GM19324 (cell line): ENCODE results near the gene HOMER1.
"Not testable (repeated sequence)": the region's sequence is repeated elsewhere in the genome, so short reads cannot be mapped to it uniquely, and the experiment has no call there.

ENCODE experiments used
- ATAC-seq: cut with Tn5 transposase; IDR thresholded peaks from one replicate; pipeline ENCODE4 v1.9.1; 2021; ENCODE audit warnings: mild to moderate bottlenecking, moderate library complexity; ENCODE audit not compliant: unreplicated experiment, low FRiP score

Gene HOMER1

GRCh38 chr5:79518718-79519117, 4.8 kb upstream of the HOMER1 start:
- ATAC-seq, result no peak

GRCh38 chr5:79517601-79518000, 3.7 kb upstream of the HOMER1 start:
- ATAC-seq, result no peak

GRCh38 chr5:79516986-79517385, 3.1 kb upstream of the HOMER1 start:
- no peak for ATAC-seq

GRCh38 chr5:79516331-79516730, 2.4 kb upstream of the HOMER1 start:
- ATAC-seq, result not testable (repeated sequence)

GRCh38 chr5:79514391-79515105, 614 bp upstream of the HOMER1 start:
- peak; percentile 89 for ATAC-seq

- no peak for ATAC-seq
These were observed 628 bp downstream of the HOMER1 start for GRCh38 chr5:79513308-79513703.

- ATAC-seq, result no peak
These were observed 1.2 kb downstream of the HOMER1 start for GRCh38 chr5:79512471-79513307.

GRCh38 chr5:79512049-79512448, 1.9 kb downstream of the HOMER1 start:
- ATAC-seq, result no peak

GRCh38 chr5:79510638-79511037, 3.3 kb downstream of the HOMER1 start:
- ATAC-seq, result no peak

- ATAC-seq, result no peak
These were observed 4.6 kb downstream of the HOMER1 start for GRCh38 chr5:79509244-79509885.

- ATAC-seq, result no peak
These were observed 5.1 kb downstream of the HOMER1 start for GRCh38 chr5:79508794-79509193.

GRCh38 chr5:79508354-79508753, 5.6 kb downstream of the HOMER1 start:
- no peak for ATAC-seq

GRCh38 chr5:79507251-79508205, 6.4 kb downstream of the HOMER1 start:
- ATAC-seq, result no peak

GRCh38 chr5:79505138-79505537, 8.8 kb downstream of the HOMER1 start:
- ATAC-seq, result no peak

GRCh38 chr5:79503794-79504495, 10.0 kb downstream of the HOMER1 start:
- no peak for ATAC-seq

GRCh38 chr5:79499640-79500273, 14.2 kb downstream of the HOMER1 start:
- ATAC-seq, result no peak

- ATAC-seq, result no peak
These were observed 18.6 kb downstream of the HOMER1 start for GRCh38 chr5:79495311-79495710.

- ATAC-seq, result no peak
These were observed 20.2 kb downstream of the HOMER1 start for GRCh38 chr5:79493596-79494345.
